ENCODE results near the gene SLC39A11. TPM values are rescaled to one million over a fixed set of nuclear protein-coding genes. Genes with fewer than 3 reads are reported as not detected.

SLC39A11 gene
- polyA plus RNA-seq, 3 donors, result 16.6 to 27.9 (median 26.6) TPM

DNA sequence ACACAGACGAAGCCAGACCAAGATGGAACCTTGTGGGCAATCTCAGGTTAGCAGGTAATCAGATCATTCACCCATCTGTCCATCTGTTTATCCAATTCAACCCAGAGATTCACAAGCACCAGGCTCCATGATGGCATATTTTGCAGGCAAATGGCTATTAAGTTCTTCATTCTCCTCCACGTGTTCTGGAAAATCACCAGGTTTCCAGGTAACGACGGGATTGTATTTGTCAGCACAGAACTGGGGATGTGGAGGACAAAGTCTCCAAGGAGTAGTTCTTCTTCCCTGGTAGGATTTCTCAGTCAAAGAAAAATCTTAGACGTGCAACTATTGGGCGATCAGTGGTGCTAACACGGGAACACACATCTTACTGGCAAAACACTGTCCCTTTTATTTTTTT is 368.8 kb downstream of the SLC39A11 start:
- Histone ChIP-seq H3K4me1 (ENCODE audit: control insufficient read depth in 1 of 2, insufficient read depth in 2 of 2, low read length in 2 of 2) (peaks cover 20 to 26% of the 10 kb centered on the region in 2 donors), H3K4me2 (replicated peaks; ENCODE audit: extremely low read depth, low read length, poor library complexity, severe bottlenecking) (no peak overlapping the region), H3K79me2 (ENCODE audit: insufficient read depth, low read length) (no peaks in the 10 kb centered on the region), H3K27me3 (ENCODE audit: control insufficient read depth in 2 of 2, insufficient read depth in 2 of 2, low read length in 2 of 2) (no peaks in the 10 kb centered on the region), H3K9me3 (replicated peaks in 1 of 2; ENCODE audit: control insufficient read depth in 1 of 2, insufficient read depth in 1 of 2, low read length in 2 of 2) (no peaks in the 10 kb centered on the region), H3K36me3 (replicated peaks in 1 of 2; ENCODE audit: control insufficient read depth in 1 of 2, insufficient read depth in 2 of 2, low read length in 2 of 2) (peaks cover 7 to 12% of the 10 kb centered on the region in 2 donors), H3K9ac (ENCODE audit: insufficient read depth, low read length, poor library complexity, severe bottlenecking) (no peak overlapping the region), H3K4me3 (replicated peaks in 1 of 3; ENCODE audit: low read depth in 2 of 3, low read length in 3 of 3) (no peak overlapping the region), H3K27ac (ENCODE audit: low read depth in 1 of 2, low read length in 2 of 2) (no peak overlapping the region), H2AFZ (ENCODE audit: insufficient read depth, low read depth, low read length, poor library complexity, severe bottlenecking) (no peak overlapping the region), H4K20me1 (ENCODE audit: insufficient read depth, low read length) (no peaks in the 10 kb centered on the region)
- peaks cover 24 to 35% of the 10 kb centered on the region in 2 donors for H3K36me3 Mint-ChIP-seq
- 88% methylated on average over 3 of the region's 7 CpGs for WGBS (ENCODE audit: insufficient coverage)
- H3K4me1 Mint-ChIP-seq, result peaks cover 35% of the 10 kb centered on the region
- no peak overlapping the region for H3K27ac Mint-ChIP-seq
- intact Hi-C loops (cut with micrococcal nuclease), result loop anchor here in 1 of 2 donors (10.0 kb wide), 1 partner anchor 431 kb away; no protein-coding TSS in a partner anchor
- peaks cover 0 to 1% (median 0%) of the 10 kb centered on the region in 7 donors for H3K9me3 Mint-ChIP-seq
- H3K27me3 Mint-ChIP-seq (ENCODE audit: low read depth in 3 of 3), result peaks cover 0 to 2% (median 0%) of the 10 kb centered on the region in 3 donors
- DNase-seq, result no peak
- H3K4me3 Mint-ChIP-seq, result no peak overlapping the region
- TF ChIP-seq CTCF (IDR thresholded peaks at IDR 0.05), result no peak

- peaks cover 37 to 55% of the 10 kb centered on the region in 2 donors for H3K36me3 Mint-ChIP-seq
- H3K9ac ChIP-seq (ENCODE audit: insufficient read depth, low read length, poor library complexity, severe bottlenecking), result no peak overlapping the region
- peaks cover 0 to 1% (median 0%) of the 10 kb centered on the region in 7 donors for H3K9me3 Mint-ChIP-seq
- peaks cover 25% of the 10 kb centered on the region for H3K4me1 Mint-ChIP-seq
- WGBS (ENCODE audit: insufficient coverage), result 100% methylated on average over 1 of the region's 1 CpG
- H3K4me3 Mint-ChIP-seq, result peak overlapping the region in 1 of 2 donors; percentile 84
- intact Hi-C loops (cut with micrococcal nuclease), result loop anchor here in 1 of 2 donors (10.0 kb wide), 1 partner anchor 434 kb away; no protein-coding TSS in a partner anchor
- no peaks in the 10 kb centered on the region for H3K79me2 ChIP-seq (ENCODE audit: insufficient read depth, low read length)
- no peaks in the 10 kb centered on the region for H3K9me3 ChIP-seq (replicated peaks in 1 of 2; ENCODE audit: control insufficient read depth in 1 of 2, insufficient read depth in 1 of 2, low read length in 2 of 2)
- H3K27ac ChIP-seq (ENCODE audit: low read depth in 1 of 2, low read length in 2 of 2), result no peak overlapping the region
- DNase-seq, result no peak
- H3K4me2 ChIP-seq (replicated peaks; ENCODE audit: extremely low read depth, low read length, poor library complexity, severe bottlenecking), result no peak overlapping the region
- H3K4me3 ChIP-seq (replicated peaks in 1 of 3; ENCODE audit: low read depth in 2 of 3, low read length in 3 of 3), result no peak overlapping the region
- no peaks in the 10 kb centered on the region for H3K27me3 ChIP-seq (ENCODE audit: control insufficient read depth in 2 of 2, insufficient read depth in 2 of 2, low read length in 2 of 2)
- H3K36me3 ChIP-seq (replicated peaks in 1 of 2; ENCODE audit: control insufficient read depth in 1 of 2, insufficient read depth in 2 of 2, low read length in 2 of 2), result peaks cover 13 to 33% of the 10 kb centered on the region in 2 donors
- H3K27ac Mint-ChIP-seq, result no peak overlapping the region
- H2AFZ ChIP-seq (ENCODE audit: insufficient read depth, low read depth, low read length, poor library complexity, severe bottlenecking), result no peak overlapping the region
- H3K27me3 Mint-ChIP-seq (ENCODE audit: low read depth in 3 of 3), result peaks cover 0 to 6% (median 0%) of the 10 kb centered on the region in 3 donors
- H3K4me1 ChIP-seq (ENCODE audit: control insufficient read depth in 1 of 2, insufficient read depth in 2 of 2, low read length in 2 of 2), result peaks cover 15 to 19% of the 10 kb centered on the region in 2 donors
- no peaks in the 10 kb centered on the region for H4K20me1 ChIP-seq (ENCODE audit: insufficient read depth, low read length)
- no peak for TF ChIP-seq CTCF (IDR thresholded peaks at IDR 0.05)
Measured at GRCh38 chr17:72720494-72720825, 372.0 kb downstream of the SLC39A11 start.
